Right renal pelvis (tissue), 4 donors: ENCODE results near the gene TDP2. TPM values are rescaled to one million over a fixed set of nuclear protein-coding genes. Genes with fewer than 3 reads are reported as not detected.
"Not testable (repeated sequence)": the region's sequence is repeated elsewhere in the genome, so short reads cannot be mapped to it uniquely, and the experiment has no call there.

ENCODE experiments used
- DNase-seq, 4 donors: peaks; one replicate each; pipeline ENCODE4 v3.0.0-alpha.2; 2013; ENCODE audit warnings: low read depth in 4 of 4, low spot score in 3 of 4, missing footprints in 1 of 4
- polyA plus RNA-seq, 4 donors: library from polyadenylated mRNA; unstranded; fragments of 120-200 nt; gene quantifications; one replicate each; pipeline ENCODE4 v1.2.1, GENCODE V29; 2013; ENCODE audit not compliant: insufficient read length in 4 of 4

TDP2 gene
- polyA plus RNA-seq, 4 donors: 61.1 to 72.4 (median 67.9) TPM

- no peak for DNase-seq
These were observed 11.5 kb downstream of the TDP2 start for GRCh38 chr6:24655215-24655614.

- DNase-seq: no peak
These were observed 16.3 kb downstream of the TDP2 start for GRCh38 chr6:24650365-24650764.

GRCh38 chr6:24649691-24650090 lies 17.0 kb downstream of the TDP2 start:
- no peak for DNase-seq

GRCh38 chr6:24648276-24648675 lies 18.4 kb downstream of the TDP2 start:
- DNase-seq: no peak

- DNase-seq: no peak
These were observed 19.9 kb downstream of the TDP2 start for GRCh38 chr6:24646771-24647170.

- DNase-seq: no peak
These were observed 22.3 kb downstream of the TDP2 start for GRCh38 chr6:24644377-24644776.

GRCh38 chr6:24643920-24644319 lies 22.8 kb downstream of the TDP2 start:
- no peak for DNase-seq

GRCh38 chr6:24642061-24642460 lies 24.6 kb downstream of the TDP2 start:
- DNase-seq: no peak

GRCh38 chr6:24640631-24641030 lies 26.1 kb downstream of the TDP2 start:
- DNase-seq: not testable (repeated sequence)

GRCh38 chr6:24640166-24640565 lies 26.5 kb downstream of the TDP2 start:
- no peak for DNase-seq

- no peak for DNase-seq
These were observed 30.0 kb downstream of the TDP2 start for GRCh38 chr6:24636681-24637080.

GRCh38 chr6:24632573-24632972 lies 34.1 kb downstream of the TDP2 start:
- no peak for DNase-seq

GRCh38 chr6:24631671-24632070 lies 35.0 kb downstream of the TDP2 start:
- DNase-seq: no peak

- no peak for DNase-seq
These were observed 35.7 kb downstream of the TDP2 start for GRCh38 chr6:24630856-24631505.

- DNase-seq: no peak
These were observed 44.9 kb downstream of the TDP2 start for GRCh38 chr6:24621626-24622289.

- no peak for DNase-seq
These were observed 46.1 kb downstream of the TDP2 start for GRCh38 chr6:24620637-24621036.

GRCh38 chr6:24619661-24620060 lies 47.0 kb downstream of the TDP2 start:
- DNase-seq: no peak

- no peak for DNase-seq
These were observed 52.1 kb downstream of the TDP2 start for GRCh38 chr6:24614648-24615047.

GRCh38 chr6:24614043-24614420 lies 52.7 kb downstream of the TDP2 start:
- no peak for DNase-seq

GRCh38 chr6:24613361-24614042 lies 53.2 kb downstream of the TDP2 start:
- no peak for DNase-seq

- no peak for DNase-seq
These were observed 56.0 kb downstream of the TDP2 start for GRCh38 chr6:24610672-24611071.
